Activated CD8-positive, alpha-beta T cell treated with anti-CD3 and anti-CD28 coated beads, Interleukin-2, amount 10 ng/mL, durations not matched to agents 7 days and 5 days (primary cell): ENCODE results near the gene ASIC1. TPM values are rescaled to one million over a fixed set of nuclear protein-coding genes. Genes with fewer than 3 reads are reported as not detected.
A peak's percentile ranks its signal among the peaks of the same experiment; 100 is the strongest.

ENCODE experiments used
- ATAC-seq: fragments of 150-1000 bp; cut with Tn5 transposase; one replicate; pipeline ENCODE4 v1.10.0; 2021; ENCODE audit warnings: moderate library complexity
- CTCF ChIA-PET: fragments of 350-600 bp; sonication (Branson Sonifier 250); formaldehyde crosslinking; loops from one replicate; lab custom pipeline; 2021; ENCODE audit warnings: antibody characterized with exemption; lab: Charles Lee
- POLR2A ChIA-PET: fragments of 350-600 bp; sonication (Branson Sonifier 250); formaldehyde crosslinking; loops from one replicate; lab custom pipeline; 2021; ENCODE audit warnings: antibody characterized with exemption; lab: Charles Lee
- DNase-seq: peaks from one replicate; pipeline ENCODE4 v3.0.0-alpha.2; 2020
- H3K27ac Mint-ChIP-seq: one replicate; pipeline ENCODE4 v1.8.0; 2021; ENCODE audit warnings: mild to moderate bottlenecking, mixed read lengths
- H3K27me3 Mint-ChIP-seq: one replicate; pipeline ENCODE4 v1.8.0; 2021; ENCODE audit warnings: low read depth, mixed read lengths
- H3K36me3 Mint-ChIP-seq: one replicate; pipeline ENCODE4 v1.8.0; 2021; ENCODE audit warnings: low read depth, mixed read lengths
- H3K4me1 Mint-ChIP-seq: one replicate; pipeline ENCODE4 v1.8.0; 2021; ENCODE audit warnings: low read depth, mixed read lengths
- H3K4me3 Mint-ChIP-seq: one replicate; pipeline ENCODE4 v1.8.0; 2021; ENCODE audit warnings: mild to moderate bottlenecking, mixed read lengths
- H3K9me3 Mint-ChIP-seq: one replicate; pipeline ENCODE4 v1.8.0; 2022; ENCODE audit warnings: mixed read lengths; ENCODE audit not compliant: insufficient read depth
- total RNA-seq, 2 experiments: library from RNA; stranded (reverse); gene quantifications; one replicate each; pipeline ENCODE4 v1.2.3, GENCODE V29; 2021

ASIC1 gene
- total RNA-seq, 2 experiments from 2014 or later, result 25.4 to 27.9 TPM

- ATAC-seq, result no peak
- no peaks in the 10 kb centered on the region for H3K27me3 Mint-ChIP-seq
- no peak for DNase-seq
- CTCF ChIA-PET, result interaction anchor here (0.8 to 4.5 kb wide), 2 partner anchors 10 to 31 kb away, joined by 5 to 42 read pairs; partner anchors contain the start of gene COX14
- no peak overlapping the region for H3K27ac Mint-ChIP-seq
- H3K4me1 Mint-ChIP-seq, result no peaks in the 10 kb centered on the region
- H3K36me3 Mint-ChIP-seq, result peaks cover 39% of the 10 kb centered on the region
- no peaks in the 10 kb centered on the region for H3K9me3 Mint-ChIP-seq
- H3K4me3 Mint-ChIP-seq, result no peak overlapping the region
- POLR2A ChIA-PET, result no interaction called here
These were observed 44.3 kb downstream of the ASIC1 start for GRCh38 chr12:50101663-50102062.

GRCh38 chr12:50102131-50102531, 44.7 kb downstream of the ASIC1 start:
- POLR2A ChIA-PET, result no interaction called here
- Mint-ChIP-seq H3K9me3 (no peaks in the 10 kb centered on the region), H3K36me3 (peaks cover 35% of the 10 kb centered on the region), H3K27ac (no peak overlapping the region), H3K4me3 (no peak overlapping the region), H3K4me1 (no peaks in the 10 kb centered on the region), H3K27me3 (no peaks in the 10 kb centered on the region)
- ATAC-seq (no peak), DNase-seq (no peak)
- CTCF ChIA-PET, result interaction anchor here (0.8 to 4.5 kb wide), 4 partner anchors 9 to 73 kb away, joined by 5 to 42 read pairs (median 7); partner anchors contain the start of gene COX14

GRCh38 chr12:50102646-50103309, 45.4 kb downstream of the ASIC1 start:
- H3K27me3 Mint-ChIP-seq, result no peaks in the 10 kb centered on the region
- H3K9me3 Mint-ChIP-seq, result no peaks in the 10 kb centered on the region
- ATAC-seq (no peak), DNase-seq (no peak)
- H3K4me3 Mint-ChIP-seq, result no peak overlapping the region
- no peaks in the 10 kb centered on the region for H3K4me1 Mint-ChIP-seq
- POLR2A ChIA-PET, result interaction anchor here (1.4 kb wide), 1 partner anchor 9 kb away, joined by 6 read pairs; the partner anchor contains the start of gene COX14
- no peak overlapping the region for H3K27ac Mint-ChIP-seq
- H3K36me3 Mint-ChIP-seq, result peaks cover 35% of the 10 kb centered on the region
- CTCF ChIA-PET, result interaction anchor here (0.7 to 4.5 kb wide), 6 partner anchors 8 to 136 kb away, joined by 3 to 42 read pairs (median 5); partner anchors contain the start of genes COX14 and SMARCD1

- no peak for DNase-seq
These were observed 46.0 kb downstream of the ASIC1 start for GRCh38 chr12:50103351-50103750.

DNA sequence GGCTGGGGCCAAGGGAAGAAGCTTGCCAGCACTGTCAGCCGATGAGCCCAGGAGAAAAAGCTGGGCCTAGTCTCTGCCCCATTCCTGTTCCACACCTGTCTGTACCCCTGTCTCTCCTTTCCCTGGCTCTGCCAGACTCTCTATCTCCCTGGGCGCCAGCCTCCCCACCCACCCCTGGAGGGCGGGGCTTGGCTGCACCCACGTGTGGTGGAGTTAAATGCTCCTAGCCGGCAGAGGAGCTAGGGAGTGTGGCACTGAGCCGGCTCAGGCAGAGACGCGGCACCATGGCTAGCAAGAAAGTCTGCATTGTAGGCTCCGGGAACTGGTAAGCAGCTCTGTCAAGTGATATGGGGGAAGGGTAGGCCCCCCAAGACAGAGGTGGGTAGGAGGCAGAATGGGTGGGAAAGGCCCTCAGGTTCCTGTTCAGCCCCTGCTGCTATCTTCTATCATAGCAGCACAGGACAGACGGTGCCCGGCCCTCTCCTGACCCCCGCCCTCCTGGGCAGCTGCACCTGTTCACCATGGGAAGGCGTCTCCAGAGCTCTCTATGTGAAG, 46.4 kb downstream of the ASIC1 start, which contains the start of gene GPD1:
TSS of gene GPD1 (plus strand) at position 242 of the 555 bp plus-strand sequence. CDS start at position 285, 43 bp downstream.
- no peak for DNase-seq
- CTCF ChIA-PET, result interaction anchor here (0.7 to 4.5 kb wide), 7 partner anchors 7 to 137 kb away, joined by 3 to 42 read pairs (median 4); partner anchors contain the start of genes COX14 and SMARCD1
- Mint-ChIP-seq H3K27me3 (no peaks in the 10 kb centered on the region), H3K27ac (no peak within 1 kb of the TSS), H3K36me3 (peaks cover 24% of the 10 kb centered on the region), H3K4me3 (no peak within 1 kb of the TSS), H3K4me1 (no peaks in the 10 kb centered on the region), H3K9me3 (no peaks in the 10 kb centered on the region)
- POLR2A ChIA-PET, result interaction anchor here (0.7 to 1.4 kb wide), 3 partner anchors 8 to 22 kb away, joined by 3 to 6 read pairs (median 3); partner anchors contain the start of gene COX14
- ATAC-seq, result peak; percentile 50

More at GRCh38 chr12:50103351-50103750, 46.0 kb downstream of the ASIC1 start:
- ChIA-PET CTCF (interaction anchor here (0.7 to 4.5 kb wide), 7 partner anchors 8 to 136 kb away, joined by 3 to 42 read pairs (median 4); partner anchors contain the start of genes COX14 and SMARCD1), POLR2A (interaction anchor here (0.7 to 1.4 kb wide), 3 partner anchors 9 to 23 kb away, joined by 3 to 6 read pairs (median 3); partner anchors contain the start of gene COX14)
- H3K4me3 Mint-ChIP-seq, result no peak overlapping the region
- no peaks in the 10 kb centered on the region for H3K4me1 Mint-ChIP-seq
- no peaks in the 10 kb centered on the region for H3K9me3 Mint-ChIP-seq
- ATAC-seq, result no peak
- no peak overlapping the region for H3K27ac Mint-ChIP-seq
- no peaks in the 10 kb centered on the region for H3K27me3 Mint-ChIP-seq
- H3K36me3 Mint-ChIP-seq, result peaks cover 29% of the 10 kb centered on the region

DNA sequence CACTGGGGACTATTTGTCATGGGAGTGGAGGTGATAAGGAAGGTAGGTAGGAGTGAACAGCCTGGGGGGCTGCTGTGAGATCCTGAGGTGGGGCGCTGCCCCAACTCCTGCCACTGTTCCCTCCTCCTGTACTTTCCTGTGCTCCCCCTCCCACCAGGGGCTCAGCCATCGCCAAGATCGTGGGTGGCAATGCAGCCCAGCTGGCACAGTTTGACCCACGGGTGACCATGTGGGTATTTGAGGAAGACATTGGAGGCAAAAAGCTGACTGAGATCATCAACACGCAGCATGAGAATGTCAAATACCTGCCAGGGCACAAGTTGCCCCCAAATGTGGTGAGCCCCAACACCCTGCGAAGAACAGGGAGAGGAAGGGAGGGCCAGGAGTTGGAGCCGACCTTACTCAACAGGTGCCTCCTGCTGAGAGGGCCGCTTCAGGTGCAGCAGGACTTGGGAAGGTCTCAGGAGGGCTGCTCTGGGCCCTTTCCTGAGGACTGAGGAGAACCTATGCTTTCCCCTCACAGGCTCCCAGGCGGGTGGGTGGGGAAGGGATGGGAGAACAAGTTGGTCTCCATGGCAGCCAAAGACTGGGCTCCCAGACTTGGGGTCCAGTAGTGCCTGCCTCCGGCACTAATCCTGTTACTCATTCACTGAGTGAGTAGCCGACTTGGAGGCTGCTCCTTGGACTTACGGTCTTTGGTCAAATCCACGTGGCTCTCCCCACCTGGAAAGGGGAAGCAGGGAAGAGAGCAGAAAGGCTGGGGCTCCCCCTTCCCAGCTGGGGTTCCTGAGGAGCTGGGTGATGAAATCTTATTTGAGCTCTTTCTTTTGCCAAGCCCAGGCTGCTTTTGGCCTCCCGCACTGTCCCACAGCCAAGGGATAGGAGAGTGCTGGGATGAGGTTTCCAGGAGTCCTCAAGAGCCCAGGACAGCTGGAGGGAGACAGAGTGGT, 47.3 kb downstream of the ASIC1 start:
- H3K27ac Mint-ChIP-seq, result no peak overlapping the region
- no peak for ATAC-seq
- no peak for DNase-seq
- CTCF ChIA-PET, result interaction anchor here (1.0 to 4.5 kb wide), 5 partner anchors 6 to 71 kb away, joined by 3 to 42 read pairs (median 4); partner anchors contain the start of gene COX14
- H3K4me3 Mint-ChIP-seq, result no peak overlapping the region
- POLR2A ChIA-PET, result interaction anchor here (0.8 kb wide), 1 partner anchor 21 kb away, joined by 3 read pairs; no protein-coding TSS in a partner anchor
- H3K4me1 Mint-ChIP-seq, result no peaks in the 10 kb centered on the region
- H3K9me3 Mint-ChIP-seq, result no peaks in the 10 kb centered on the region
- no peaks in the 10 kb centered on the region for H3K27me3 Mint-ChIP-seq
- H3K36me3 Mint-ChIP-seq, result peaks cover 16% of the 10 kb centered on the region

- POLR2A ChIA-PET, result interaction anchor here (0.5 kb wide), 1 partner anchor 46 kb away, joined by 3 read pairs; no protein-coding TSS in a partner anchor
These were observed 48.6 kb downstream of the ASIC1 start for GRCh38 chr12:50105913-50106450.

GRCh38 chr12:50106907-50107306, 49.5 kb downstream of the ASIC1 start:
- no peak overlapping the region for H3K4me3 Mint-ChIP-seq
- H3K27ac Mint-ChIP-seq, result no peak overlapping the region
- no peak for DNase-seq
- no peaks in the 10 kb centered on the region for H3K27me3 Mint-ChIP-seq
- no peak for ATAC-seq
- ChIA-PET POLR2A (no interaction called here), CTCF (interaction anchor here (1.2 kb wide), 1 partner anchor 140 kb away, joined by 3 read pairs; no protein-coding TSS in a partner anchor)
- peaks cover under 1% of the 10 kb centered on the region for H3K36me3 Mint-ChIP-seq
- H3K4me1 Mint-ChIP-seq, result peaks cover 14% of the 10 kb centered on the region
- H3K9me3 Mint-ChIP-seq, result no peaks in the 10 kb centered on the region

More at GRCh38 chr12:50105913-50106450, 48.6 kb downstream of the ASIC1 start:
- peaks cover 7% of the 10 kb centered on the region for H3K36me3 Mint-ChIP-seq
- H3K27ac Mint-ChIP-seq, result no peak overlapping the region
- H3K27me3 Mint-ChIP-seq, result no peaks in the 10 kb centered on the region
- no peak for DNase-seq
- no peaks in the 10 kb centered on the region for H3K9me3 Mint-ChIP-seq
- H3K4me1 Mint-ChIP-seq, result peaks cover 9% of the 10 kb centered on the region
- H3K4me3 Mint-ChIP-seq, result no peak overlapping the region
- no peak for ATAC-seq
- CTCF ChIA-PET, result interaction anchor here (0.7 kb wide), 1 partner anchor 31 kb away, joined by 3 read pairs; no protein-coding TSS in a partner anchor

DNA sequence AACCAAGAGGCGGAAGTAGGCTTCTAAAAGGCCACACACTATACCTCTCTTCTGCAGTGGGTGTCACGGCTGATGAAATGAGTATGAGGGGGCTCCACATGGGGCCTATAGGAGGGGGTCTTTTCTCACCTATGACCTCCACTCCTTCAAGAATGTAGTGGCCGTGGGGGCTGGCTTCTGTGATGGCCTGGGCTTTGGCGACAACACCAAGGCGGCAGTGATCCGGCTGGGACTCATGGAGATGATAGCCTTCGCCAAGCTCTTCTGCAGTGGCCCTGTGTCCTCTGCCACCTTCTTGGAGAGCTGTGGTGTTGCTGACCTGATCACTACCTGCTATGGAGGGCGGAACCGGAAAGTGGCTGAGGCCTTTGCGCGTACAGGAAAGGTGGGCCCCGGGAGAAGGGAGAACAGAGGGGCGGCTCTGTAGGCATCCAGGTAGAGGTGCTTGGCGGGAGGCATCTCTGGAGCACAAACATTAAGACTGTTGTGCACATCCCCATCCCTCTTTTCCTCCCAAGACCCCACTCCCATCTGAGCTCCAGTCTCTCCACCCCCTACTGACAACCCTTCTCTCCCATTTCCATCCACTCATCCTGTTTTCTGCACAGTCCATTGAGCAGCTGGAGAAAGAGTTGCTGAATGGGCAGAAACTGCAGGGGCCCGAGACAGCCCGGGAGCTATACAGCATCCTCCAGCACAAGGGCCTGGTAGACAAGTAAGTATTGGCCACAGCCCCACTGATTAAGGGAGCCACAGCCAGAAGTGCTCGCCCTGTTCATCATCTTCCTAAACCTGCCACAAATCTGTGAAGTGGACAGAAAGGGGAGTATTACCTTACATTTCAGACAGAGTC, 50.2 kb downstream of the ASIC1 start:
- no peak for ATAC-seq
- Mint-ChIP-seq H3K9me3 (no peaks in the 10 kb centered on the region), H3K27me3 (no peaks in the 10 kb centered on the region), H3K36me3 (peaks cover 3% of the 10 kb centered on the region), H3K27ac (no peak overlapping the region), H3K4me1 (peaks cover 14% of the 10 kb centered on the region), H3K4me3 (no peak overlapping the region)
- ChIA-PET POLR2A (interaction anchor here (0.5 kb wide), 1 partner anchor 113 kb away, joined by 3 read pairs; no protein-coding TSS in a partner anchor), CTCF (interaction anchor here (0.6 to 7.0 kb wide), 7 partner anchors 19 to 140 kb away, joined by 3 to 141 read pairs (median 3); no protein-coding TSS in a partner anchor)
- DNase-seq, result no peak

GRCh38 chr12:50109319-50109718, 51.9 kb downstream of the ASIC1 start:
- DNase-seq (no peak), ATAC-seq (no peak)
- Mint-ChIP-seq H3K36me3 (peaks cover 6% of the 10 kb centered on the region), H3K9me3 (no peaks in the 10 kb centered on the region), H3K27me3 (no peaks in the 10 kb centered on the region), H3K4me3 (no peak overlapping the region), H3K27ac (no peak overlapping the region), H3K4me1 (peaks cover 25% of the 10 kb centered on the region)
- POLR2A ChIA-PET, result no interaction called here
- CTCF ChIA-PET, result interaction anchor here (1.9 to 7.0 kb wide), 7 partner anchors 16 to 140 kb away, joined by 6 to 144 read pairs (median 49); partner anchors contain the start of genes CERS5 and SMARCD1
